Urinary bladder (tissue), 4 donors: Measurements from ENCODE around the gene IL17RA. TPM values are rescaled to one million over a fixed set of nuclear protein-coding genes. Genes with fewer than 3 reads are reported as not detected.

Experiments
- DNase-seq: peaks from one replicate; pipeline ENCODE4 v3.0.0-alpha.2; 2015; ENCODE audit errors: extremely low spot score
- H3K27ac ChIP-seq: one replicate; pipeline ENCODE4 v1.5.1; 2013; ENCODE audit warnings: low read depth, mild to moderate bottlenecking, moderate library complexity
- H3K36me3 ChIP-seq: one replicate; pipeline ENCODE4 v1.6.1; 2013; ENCODE audit warnings: mild to moderate bottlenecking, moderate library complexity; ENCODE audit not compliant: insufficient read depth
- H3K4me1 ChIP-seq: one replicate; pipeline ENCODE4 v1.6.1; 2013; ENCODE audit warnings: mild to moderate bottlenecking, moderate library complexity; ENCODE audit not compliant: insufficient read depth
- H3K4me3 ChIP-seq: one replicate; pipeline ENCODE4 v1.5.1; 2013; ENCODE audit warnings: low read depth, low read length
- WGBS: extraction: QIAGEN DNeasy Blood & Tissue Kit; methylation state at CpG from one replicate; pipeline ENCODE4 v1.1.7; 2013; 5-methylcytosine and 5-hydroxymethylcytosine counted together
- polyA plus RNA-seq: library from polyadenylated mRNA; stranded (reverse); fragments of 200-250 nt; gene quantifications from one replicate; pipeline ENCODE4 v1.2.3, GENCODE V29; 2013
- total RNA-seq: library from RNA; depleted of rRNA; stranded (reverse); fragments of >200 nt; gene quantifications from one replicate; pipeline ENCODE4 v1.2.3, GENCODE V29; 2014
- donor health status: healthy with polysubstance abuse.
- donor health status: healthy.

IL17RA gene
- total and polyA plus RNA-seq, 2 donors: 5.1 to 9.1 TPM

DNA sequence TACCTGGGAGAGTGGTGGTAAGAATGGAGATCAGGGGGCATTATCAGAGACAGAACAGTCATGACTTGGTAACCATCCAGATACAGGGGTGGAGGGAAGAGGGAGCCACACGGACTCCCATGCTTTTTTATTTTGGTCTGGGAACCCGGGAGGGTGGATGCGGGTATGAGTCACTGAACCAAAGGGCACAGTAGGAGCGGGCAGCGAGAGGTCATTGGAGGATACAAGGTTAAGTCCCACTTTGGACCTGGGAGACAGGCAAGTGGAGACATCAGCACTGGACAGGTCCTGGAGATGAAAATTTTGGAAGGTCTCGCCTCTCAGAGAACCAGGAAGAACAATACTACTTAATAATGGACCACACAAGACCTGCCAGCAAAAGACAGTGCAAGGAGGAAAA lies 67.5 kb downstream of the IL17RA start:
- Histone ChIP-seq H3K4me3 (no peak overlapping the region), H3K4me1 (no peaks in the 10 kb centered on the region), H3K36me3 (no peaks in the 10 kb centered on the region), H3K27ac (no peak overlapping the region)
- no peak for DNase-seq
- WGBS: 86% methylated on average over 6 of the region's 6 CpGs

DNA sequence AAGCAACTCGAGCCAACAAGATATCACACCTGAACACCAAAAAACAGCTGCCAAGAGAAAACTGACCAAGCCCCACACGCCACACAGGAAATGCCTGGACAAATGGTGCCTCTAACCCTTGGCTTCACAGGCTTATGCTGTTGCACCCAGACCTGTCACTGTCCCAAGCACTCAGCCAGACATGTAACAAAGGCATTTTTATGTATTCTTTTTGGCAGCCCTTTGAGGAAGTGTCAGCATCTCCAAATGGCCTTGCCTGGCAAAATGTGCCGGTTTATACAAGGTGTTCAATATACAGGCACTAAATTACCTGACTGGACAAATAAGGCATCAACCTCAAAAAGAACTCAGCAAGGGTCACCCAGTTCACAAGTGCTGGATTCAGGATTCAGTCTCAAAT lies 68.2 kb downstream of the IL17RA start:
- H3K27ac ChIP-seq: no peak overlapping the region
- no peaks in the 10 kb centered on the region for H3K36me3 ChIP-seq
- no peak for DNase-seq
- no peaks in the 10 kb centered on the region for H3K4me1 ChIP-seq
- no peak overlapping the region for H3K4me3 ChIP-seq
- 65% methylated on average over 3 of the region's 3 CpGs for WGBS

- Histone ChIP-seq H3K4me3 (no peak overlapping the region), H3K4me1 (no peaks in the 10 kb centered on the region), H3K36me3 (no peaks in the 10 kb centered on the region), H3K27ac (no peak overlapping the region)
- 70% methylated on average over 3 of the region's 3 CpGs for WGBS
- no peak for DNase-seq
Measured at GRCh38 chr22:17155941-17156340, 71.1 kb downstream of the IL17RA start.

GRCh38 chr22:17157714-17158113 lies 72.9 kb downstream of the IL17RA start:
- H3K4me1 ChIP-seq: no peaks in the 10 kb centered on the region
- H3K4me3 ChIP-seq: no peak overlapping the region
- no peaks in the 10 kb centered on the region for H3K36me3 ChIP-seq
- H3K27ac ChIP-seq: no peak overlapping the region
- 91% methylated on average over 3 of the region's 3 CpGs for WGBS
- DNase-seq: no peak

GRCh38 chr22:17158176-17158567 lies 73.4 kb downstream of the IL17RA start:
- no peaks in the 10 kb centered on the region for H3K4me1 ChIP-seq
- H3K36me3 ChIP-seq: no peaks in the 10 kb centered on the region
- WGBS: 54% methylated on average over 17 of the region's 17 CpGs
- peak overlapping the region; percentile 54 for H3K4me3 ChIP-seq
- peak overlapping the region; percentile 76 for H3K27ac ChIP-seq
- no peak for DNase-seq

DNA sequence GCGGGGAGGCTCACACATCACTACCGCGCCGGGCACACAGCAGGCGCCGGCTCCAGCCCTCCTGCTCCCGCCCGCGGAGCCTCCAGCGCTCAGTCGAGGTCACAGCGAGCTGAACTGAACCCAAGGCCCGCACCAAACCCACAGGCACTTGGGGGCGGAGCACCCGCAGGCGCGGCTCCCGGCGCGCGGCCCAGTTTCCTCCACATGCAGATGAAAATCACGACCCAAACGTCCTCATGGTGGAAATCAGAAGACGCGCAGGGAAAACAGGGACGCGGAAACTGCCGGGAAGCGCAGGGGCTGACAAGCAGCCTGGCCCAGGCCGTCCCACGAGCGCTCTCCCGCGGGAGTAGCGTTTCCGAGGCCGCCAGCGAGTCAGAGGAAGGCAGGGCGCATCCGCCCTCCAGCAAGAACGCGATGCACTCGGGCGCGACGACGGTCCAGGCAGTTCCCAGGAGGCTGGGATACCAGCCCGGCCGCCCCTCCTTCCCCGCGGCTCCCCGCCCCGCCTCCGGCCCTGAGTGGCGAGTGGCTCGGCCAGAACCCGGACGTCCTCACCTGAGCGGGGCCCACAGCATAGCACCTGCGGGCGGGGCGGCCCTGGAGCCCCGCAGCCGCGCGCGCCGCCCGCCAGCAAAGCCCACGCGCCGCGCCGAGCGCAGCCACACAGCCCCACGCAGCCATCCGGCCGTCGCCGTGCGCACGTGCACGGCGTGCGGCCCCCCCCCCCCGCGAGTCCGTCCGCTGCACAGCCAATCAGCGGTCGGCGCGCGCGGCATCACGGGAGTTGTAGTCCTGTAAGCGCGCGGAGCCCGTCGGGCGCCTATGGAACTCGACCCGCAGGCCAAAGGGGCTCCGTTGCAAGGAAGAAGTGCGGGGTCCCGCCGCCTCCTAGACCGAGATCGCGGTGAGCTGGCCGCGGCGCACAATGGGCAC lies 74.0 kb downstream of the IL17RA start, which contains the start of gene HDHD5:
TSS of gene HDHD5 (minus strand) at position 710 of the 936 bp plus-strand sequence. CDS start at position 684, 26 bp downstream.
- no peak for DNase-seq
- no peaks in the 10 kb centered on the region for H3K36me3 ChIP-seq
- WGBS: under 1% methylated on average over 114 of the region's 114 CpGs
- peak within 1 kb of the TSS; percentile 54 for H3K4me3 ChIP-seq
- H3K27ac ChIP-seq: peak within 1 kb of the TSS; percentile 76
- H3K4me1 ChIP-seq: no peaks in the 10 kb centered on the region

GRCh38 chr22:17159504-17159951 lies 74.7 kb downstream of the IL17RA start:
- WGBS: 10% methylated on average over 35 of the region's 35 CpGs
- Histone ChIP-seq H3K27ac (peak overlapping the region; percentile 16), H3K36me3 (no peaks in the 10 kb centered on the region), H3K4me1 (no peaks in the 10 kb centered on the region), H3K4me3 (peak overlapping the region; percentile 54)
- DNase-seq: no peak

DNA sequence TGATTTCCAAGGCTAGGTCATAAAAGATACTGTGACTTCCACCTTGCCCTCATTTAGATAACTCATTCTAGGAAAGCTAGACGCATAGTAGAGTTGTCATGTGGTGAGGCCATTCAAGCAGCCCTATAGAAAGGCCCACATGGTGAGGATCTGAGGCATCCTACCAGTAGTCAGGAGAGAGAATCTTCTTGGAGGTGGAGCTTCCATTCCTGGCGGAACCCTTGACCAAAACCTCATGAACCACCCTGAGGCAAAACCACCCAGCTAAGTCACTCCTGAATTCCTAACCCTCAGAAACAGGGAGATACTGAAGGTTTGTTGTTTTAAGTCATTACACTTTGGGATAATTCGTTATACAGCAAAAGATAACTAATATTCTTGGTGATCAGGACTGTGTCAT lies 77.2 kb downstream of the IL17RA start:
- Histone ChIP-seq H3K4me3 (no peak overlapping the region), H3K27ac (no peak overlapping the region), H3K4me1 (no peaks in the 10 kb centered on the region), H3K36me3 (no peaks in the 10 kb centered on the region)
- no peak for DNase-seq
- 92% methylated on average over 3 of the region's 3 CpGs for WGBS

DNA sequence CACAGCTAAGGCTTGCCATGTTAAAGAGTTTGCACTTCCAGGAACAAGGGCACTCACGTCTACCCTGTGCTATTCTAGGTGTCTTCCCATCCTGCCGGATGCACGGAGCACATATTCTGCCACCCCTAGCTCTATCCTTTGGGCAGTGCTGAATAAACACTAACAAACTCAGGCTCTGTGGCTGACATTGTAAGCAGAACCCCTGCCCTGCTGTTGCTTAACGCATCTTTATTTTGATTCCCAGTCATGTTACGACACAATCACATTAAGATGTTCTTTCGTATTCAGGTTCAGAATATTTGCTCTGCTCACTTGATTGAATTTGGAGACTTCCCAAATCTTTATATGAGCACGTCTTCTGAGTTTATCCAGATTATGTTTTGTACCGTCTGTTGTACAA lies 77.9 kb downstream of the IL17RA start:
- WGBS: 90% methylated on average over 8 of the region's 8 CpGs
- H3K4me3 ChIP-seq: no peak overlapping the region
- DNase-seq: no peak

GRCh38 chr22:17164392-17165024 lies 79.7 kb downstream of the IL17RA start:
- Histone ChIP-seq H3K36me3 (no peaks in the 10 kb centered on the region), H3K4me3 (no peak overlapping the region), H3K27ac (no peak overlapping the region), H3K4me1 (no peaks in the 10 kb centered on the region)
- no peak for DNase-seq
- WGBS: 87% methylated on average over 3 of the region's 3 CpGs

More for the DNA sequence above, 77.9 kb downstream of the IL17RA start:
- Histone ChIP-seq H3K36me3 (no peaks in the 10 kb centered on the region), H3K4me1 (no peaks in the 10 kb centered on the region), H3K27ac (no peak overlapping the region)

Other genes with a start within 250 kb of the IL17RA start
- not detected for gene GAB4, start 76.8 kb upstream of the IL17RA start, total RNA-seq
- gene GAB4, start 76.8 kb upstream of the IL17RA start, polyA plus RNA-seq: not detected
- gene TMEM121B, start 36.4 kb downstream of the IL17RA start, total RNA-seq: 0.21 TPM
- 0.18 TPM for gene TMEM121B, start 36.4 kb downstream of the IL17RA start, polyA plus RNA-seq
- gene HDHD5, start 74.3 kb downstream of the IL17RA start, total RNA-seq: 13.2 TPM
- 35.7 TPM for gene HDHD5, start 74.3 kb downstream of the IL17RA start, polyA plus RNA-seq
- gene ADA2, start 134.4 kb downstream of the IL17RA start, total RNA-seq: 8.0 TPM
- 14.8 TPM for gene ADA2, start 134.4 kb downstream of the IL17RA start, polyA plus RNA-seq